Measurements from ENCODE around the gene CRHR2. TPM values are rescaled to one million over a fixed set of nuclear protein-coding genes. Genes with fewer than 3 reads are reported as not detected.

The CRHR2 gene
- total RNA-seq, 1 experiment from 2014 or later, result 0.22 TPM

DNA sequence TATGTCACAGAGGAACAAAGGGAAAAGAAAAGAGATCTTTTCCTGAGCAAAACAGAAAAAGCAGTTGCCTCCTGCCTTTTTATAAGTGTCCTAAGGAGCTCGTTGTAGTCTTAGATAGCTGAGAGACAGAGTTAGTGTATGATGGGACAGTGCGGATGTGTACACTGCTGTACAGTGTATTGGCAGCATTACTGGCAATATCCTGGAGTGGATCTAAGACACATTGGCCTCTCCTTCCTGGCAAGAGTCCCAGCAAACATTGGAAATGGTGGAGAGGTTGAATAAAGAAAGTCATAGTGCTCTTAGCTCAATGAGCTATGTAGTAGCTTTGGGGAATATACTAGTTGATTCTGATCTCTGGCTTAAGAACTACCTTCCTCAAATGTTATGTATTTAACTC, 64.9 kb downstream of the CRHR2 start:
- ATAC-seq (no peak), DNase-seq (ENCODE audit: low spot score) (no peak)
- Mint-ChIP-seq H3K9me3 (no peaks in the 10 kb centered on the region), H3K27ac (no peak overlapping the region), H3K4me1 (no peaks in the 10 kb centered on the region), H3K36me3 (peaks cover 72% of the 10 kb centered on the region), H3K4me3 (no peak overlapping the region), H3K27me3 (ENCODE audit: low read depth) (no peaks in the 10 kb centered on the region)
- POLR2A ChIA-PET, result interaction anchor here (1.2 kb wide), 1 partner anchor 15 kb away, joined by 3 read pairs; no protein-coding TSS in a partner anchor
- CTCF ChIA-PET, result interaction anchor here (1.2 kb wide), 1 partner anchor 321 kb away, joined by 3 read pairs; no protein-coding TSS in a partner anchor
- TF ChIP-seq, protein P1, sequence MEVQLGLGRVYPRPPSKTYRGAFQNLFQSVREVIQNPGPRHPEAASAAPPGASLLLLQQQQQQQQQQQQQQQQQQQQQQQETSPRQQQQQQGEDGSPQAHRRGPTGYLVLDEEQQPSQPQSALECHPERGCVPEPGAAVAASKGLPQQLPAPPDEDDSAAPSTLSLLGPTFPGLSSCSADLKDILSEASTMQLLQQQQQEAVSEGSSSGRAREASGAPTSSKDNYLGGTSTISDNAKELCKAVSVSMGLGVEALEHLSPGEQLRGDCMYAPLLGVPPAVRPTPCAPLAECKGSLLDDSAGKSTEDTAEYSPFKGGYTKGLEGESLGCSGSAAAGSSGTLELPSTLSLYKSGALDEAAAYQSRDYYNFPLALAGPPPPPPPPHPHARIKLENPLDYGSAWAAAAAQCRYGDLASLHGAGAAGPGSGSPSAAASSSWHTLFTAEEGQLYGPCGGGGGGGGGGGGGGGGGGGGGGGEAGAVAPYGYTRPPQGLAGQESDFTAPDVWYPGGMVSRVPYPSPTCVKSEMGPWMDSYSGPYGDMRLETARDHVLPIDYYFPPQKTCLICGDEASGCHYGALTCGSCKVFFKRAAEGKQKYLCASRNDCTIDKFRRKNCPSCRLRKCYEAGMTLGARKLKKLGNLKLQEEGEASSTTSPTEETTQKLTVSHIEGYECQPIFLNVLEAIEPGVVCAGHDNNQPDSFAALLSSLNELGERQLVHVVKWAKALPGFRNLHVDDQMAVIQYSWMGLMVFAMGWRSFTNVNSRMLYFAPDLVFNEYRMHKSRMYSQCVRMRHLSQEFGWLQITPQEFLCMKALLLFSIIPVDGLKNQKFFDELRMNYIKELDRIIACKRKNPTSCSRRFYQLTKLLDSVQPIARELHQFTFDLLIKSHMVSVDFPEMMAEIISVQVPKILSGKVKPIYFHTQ (CRISPR knock-in tag; IDR thresholded peaks at IDR 0.05), result no peak
- TF ChIP-seq, protein P2, sequence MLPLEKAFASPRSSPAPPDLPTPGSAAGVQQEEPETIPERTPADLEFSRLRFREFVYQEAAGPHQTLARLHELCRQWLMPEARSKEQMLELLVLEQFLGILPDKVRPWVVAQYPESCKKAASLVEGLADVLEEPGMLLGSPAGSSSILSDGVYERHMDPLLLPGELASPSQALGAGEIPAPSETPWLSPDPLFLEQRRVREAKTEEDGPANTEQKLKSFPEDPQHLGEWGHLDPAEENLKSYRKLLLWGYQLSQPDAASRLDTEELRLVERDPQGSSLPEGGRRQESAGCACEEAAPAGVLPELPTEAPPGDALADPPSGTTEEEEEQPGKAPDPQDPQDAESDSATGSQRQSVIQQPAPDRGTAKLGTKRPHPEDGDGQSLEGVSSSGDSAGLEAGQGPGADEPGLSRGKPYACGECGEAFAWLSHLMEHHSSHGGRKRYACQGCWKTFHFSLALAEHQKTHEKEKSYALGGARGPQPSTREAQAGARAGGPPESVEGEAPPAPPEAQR (CRISPR knock-in tag; IDR thresholded peaks at IDR 0.05), result no peak
- TF ChIP-seq ZNF121 (CRISPR knock-in tag; IDR thresholded peaks at IDR 0.05) (no peak), EMX1 (CRISPR knock-in tag; IDR thresholded peaks at IDR 0.05) (no peak), ESRRA (CRISPR knock-in tag; IDR thresholded peaks at IDR 0.05; ENCODE audit: borderline replicate concordance) (no peak), NFYB (CRISPR knock-in tag; conservative IDR thresholded peaks at IDR 0.05; ENCODE audit: low read depth) (no peak), FOXJ3 (CRISPR knock-in tag; IDR thresholded peaks at IDR 0.05; ENCODE audit: borderline replicate concordance) (no peak), ZNF671 (CRISPR knock-in tag; IDR thresholded peaks at IDR 0.05) (no peak), PRRX2 (CRISPR knock-in tag; IDR thresholded peaks at IDR 0.05) (no peak), NFATC4 (CRISPR knock-in tag; IDR thresholded peaks at IDR 0.05) (no peak), TEAD4 (CRISPR knock-in tag; IDR thresholded peaks at IDR 0.05) (no peak), NR3C1 (CRISPR knock-in tag; conservative IDR thresholded peaks at IDR 0.05; ENCODE audit: low read depth) (no peak), RELA (CRISPR knock-in tag; IDR thresholded peaks at IDR 0.05; ENCODE audit: borderline replicate concordance) (no peak), CREM (CRISPR knock-in tag; IDR thresholded peaks at IDR 0.05) (no peak), SOX15 (CRISPR knock-in tag; IDR thresholded peaks at IDR 0.05) (no peak)
- TF ChIP-seq, protein P3, sequence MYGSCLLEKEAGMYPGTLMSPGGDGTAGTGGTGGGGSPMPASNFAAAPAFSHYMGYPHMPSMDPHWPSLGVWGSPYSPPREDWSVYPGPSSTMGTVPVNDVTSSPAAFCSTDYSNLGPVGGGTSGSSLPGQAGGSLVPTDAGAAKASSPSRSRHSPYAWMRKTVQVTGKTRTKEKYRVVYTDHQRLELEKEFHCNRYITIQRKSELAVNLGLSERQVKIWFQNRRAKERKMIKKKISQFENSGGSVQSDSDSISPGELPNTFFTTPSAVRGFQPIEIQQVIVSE (CRISPR knock-in tag; IDR thresholded peaks at IDR 0.05; ENCODE audit: borderline replicate concordance), result no peak
- TF ChIP-seq, protein P4, sequence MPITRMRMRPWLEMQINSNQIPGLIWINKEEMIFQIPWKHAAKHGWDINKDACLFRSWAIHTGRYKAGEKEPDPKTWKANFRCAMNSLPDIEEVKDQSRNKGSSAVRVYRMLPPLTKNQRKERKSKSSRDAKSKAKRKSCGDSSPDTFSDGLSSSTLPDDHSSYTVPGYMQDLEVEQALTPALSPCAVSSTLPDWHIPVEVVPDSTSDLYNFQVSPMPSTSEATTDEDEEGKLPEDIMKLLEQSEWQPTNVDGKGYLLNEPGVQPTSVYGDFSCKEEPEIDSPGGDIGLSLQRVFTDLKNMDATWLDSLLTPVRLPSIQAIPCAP (CRISPR knock-in tag; IDR thresholded peaks at IDR 0.05), result no peak
- TF ChIP-seq, protein P5, sequence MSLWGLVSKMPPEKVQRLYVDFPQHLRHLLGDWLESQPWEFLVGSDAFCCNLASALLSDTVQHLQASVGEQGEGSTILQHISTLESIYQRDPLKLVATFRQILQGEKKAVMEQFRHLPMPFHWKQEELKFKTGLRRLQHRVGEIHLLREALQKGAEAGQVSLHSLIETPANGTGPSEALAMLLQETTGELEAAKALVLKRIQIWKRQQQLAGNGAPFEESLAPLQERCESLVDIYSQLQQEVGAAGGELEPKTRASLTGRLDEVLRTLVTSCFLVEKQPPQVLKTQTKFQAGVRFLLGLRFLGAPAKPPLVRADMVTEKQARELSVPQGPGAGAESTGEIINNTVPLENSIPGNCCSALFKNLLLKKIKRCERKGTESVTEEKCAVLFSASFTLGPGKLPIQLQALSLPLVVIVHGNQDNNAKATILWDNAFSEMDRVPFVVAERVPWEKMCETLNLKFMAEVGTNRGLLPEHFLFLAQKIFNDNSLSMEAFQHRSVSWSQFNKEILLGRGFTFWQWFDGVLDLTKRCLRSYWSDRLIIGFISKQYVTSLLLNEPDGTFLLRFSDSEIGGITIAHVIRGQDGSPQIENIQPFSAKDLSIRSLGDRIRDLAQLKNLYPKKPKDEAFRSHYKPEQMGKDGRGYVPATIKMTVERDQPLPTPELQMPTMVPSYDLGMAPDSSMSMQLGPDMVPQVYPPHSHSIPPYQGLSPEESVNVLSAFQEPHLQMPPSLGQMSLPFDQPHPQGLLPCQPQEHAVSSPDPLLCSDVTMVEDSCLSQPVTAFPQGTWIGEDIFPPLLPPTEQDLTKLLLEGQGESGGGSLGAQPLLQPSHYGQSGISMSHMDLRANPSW (CRISPR knock-in tag; conservative IDR thresholded peaks at IDR 0.05; ENCODE audit: low read depth), result no peak

DNA sequence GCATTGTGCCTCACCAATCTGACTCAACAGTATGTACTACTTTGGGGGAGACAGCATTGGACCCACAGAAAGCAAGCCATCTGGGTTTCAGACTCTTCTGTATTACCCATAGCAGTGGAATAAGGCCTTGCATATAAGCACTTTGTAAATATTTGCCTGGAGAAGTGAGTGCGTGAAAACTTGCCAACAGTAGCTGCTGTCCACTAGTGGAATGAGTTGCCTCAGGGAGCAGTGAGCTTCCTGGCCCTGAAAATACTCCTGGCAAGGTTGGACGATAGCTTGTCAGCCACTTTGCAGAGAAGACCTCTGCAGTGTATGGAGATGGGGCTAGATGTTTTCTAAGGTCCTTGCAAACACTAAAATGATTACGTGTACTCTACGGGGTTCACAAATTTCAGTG, 65.9 kb downstream of the CRHR2 start:
- H3K36me3 Mint-ChIP-seq, result peaks cover 69% of the 10 kb centered on the region

More for the DNA sequence above, 65.9 kb downstream of the CRHR2 start:
- Mint-ChIP-seq H3K27ac (no peak overlapping the region), H3K4me3 (no peak overlapping the region), H3K4me1 (no peaks in the 10 kb centered on the region), H3K9me3 (no peaks in the 10 kb centered on the region), H3K27me3 (ENCODE audit: low read depth) (no peaks in the 10 kb centered on the region)
- TF ChIP-seq ETV6 (CRISPR knock-in tag; IDR thresholded peaks at IDR 0.05) (no peak), NR2C2 (CRISPR knock-in tag; IDR thresholded peaks at IDR 0.05) (no peak), TEAD1 (CRISPR knock-in tag; IDR thresholded peaks at IDR 0.05) (no peak), HMGA2 (CRISPR knock-in tag; IDR thresholded peaks at IDR 0.05) (no peak), SMAD4 (CRISPR knock-in tag; IDR thresholded peaks at IDR 0.05) (no peak), NR1H2 (CRISPR knock-in tag; IDR thresholded peaks at IDR 0.05) (no peak)
- TF ChIP-seq, protein P6, sequence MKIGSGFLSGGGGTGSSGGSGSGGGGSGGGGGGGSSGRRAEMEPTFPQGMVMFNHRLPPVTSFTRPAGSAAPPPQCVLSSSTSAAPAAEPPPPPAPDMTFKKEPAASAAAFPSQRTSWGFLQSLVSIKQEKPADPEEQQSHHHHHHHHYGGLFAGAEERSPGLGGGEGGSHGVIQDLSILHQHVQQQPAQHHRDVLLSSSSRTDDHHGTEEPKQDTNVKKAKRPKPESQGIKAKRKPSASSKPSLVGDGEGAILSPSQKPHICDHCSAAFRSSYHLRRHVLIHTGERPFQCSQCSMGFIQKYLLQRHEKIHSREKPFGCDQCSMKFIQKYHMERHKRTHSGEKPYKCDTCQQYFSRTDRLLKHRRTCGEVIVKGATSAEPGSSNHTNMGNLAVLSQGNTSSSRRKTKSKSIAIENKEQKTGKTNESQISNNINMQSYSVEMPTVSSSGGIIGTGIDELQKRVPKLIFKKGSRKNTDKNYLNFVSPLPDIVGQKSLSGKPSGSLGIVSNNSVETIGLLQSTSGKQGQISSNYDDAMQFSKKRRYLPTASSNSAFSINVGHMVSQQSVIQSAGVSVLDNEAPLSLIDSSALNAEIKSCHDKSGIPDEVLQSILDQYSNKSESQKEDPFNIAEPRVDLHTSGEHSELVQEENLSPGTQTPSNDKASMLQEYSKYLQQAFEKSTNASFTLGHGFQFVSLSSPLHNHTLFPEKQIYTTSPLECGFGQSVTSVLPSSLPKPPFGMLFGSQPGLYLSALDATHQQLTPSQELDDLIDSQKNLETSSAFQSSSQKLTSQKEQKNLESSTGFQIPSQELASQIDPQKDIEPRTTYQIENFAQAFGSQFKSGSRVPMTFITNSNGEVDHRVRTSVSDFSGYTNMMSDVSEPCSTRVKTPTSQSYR (CRISPR knock-in tag; IDR thresholded peaks at IDR 0.05), result no peak
- no peak for DNase-seq (ENCODE audit: low spot score)
- CTCF ChIA-PET, result no interaction called here
- no peak for ATAC-seq
- POLR2A ChIA-PET, result no interaction called here
